CD4-positive, alpha-beta T cell (primary cell): ENCODE results near the gene RAB31. TPM values are rescaled to one million over a fixed set of nuclear protein-coding genes. Genes with fewer than 3 reads are reported as not detected.

Experiments
- ATAC-seq: fragments of 200-7000 bp; cut with Tn5 transposase; one replicate; pipeline ENCODE4 v1.10.0; 2022; ENCODE audit warnings: mild to moderate bottlenecking; ENCODE audit not compliant: poor library complexity
- CTCF ChIA-PET: fragments of 350-600 bp; sonication (Branson Sonifier 250); formaldehyde crosslinking; loops from one replicate; lab custom pipeline; 2021; ENCODE audit warnings: antibody characterized with exemption, inconsistent platforms; lab: Charles Lee
- POLR2A ChIA-PET: fragments of 350-600 bp; sonication (Branson Sonifier 250); formaldehyde crosslinking; loops from one replicate; lab custom pipeline; 2021; ENCODE audit warnings: antibody characterized with exemption, inconsistent platforms; lab: Charles Lee
- DNase-seq, 14 experiments: peaks; one replicate each; pipeline ENCODE4 v3.0.0-alpha.2; 2013 to 2020; ENCODE audit warnings: mixed read lengths in 2 of 14
- H3K27ac ChIP-seq, 2 donors: one replicate each; pipeline versions ENCODE4 v1.5.1 to v1.7.0; 2013; ENCODE audit warnings: low read length in 2 of 2, low read depth in 1 of 2, mild to moderate bottlenecking in 1 of 2
- H3K27me3 ChIP-seq, 2 experiments: 1 replicate in 1 of 2; 2 replicates in 1 of 2; pipeline versions ENCODE4 v1.6.1 to v1.7.0; 2013; ENCODE audit warnings: low read length in 2 of 2, control low read depth in 1 of 2, mild to moderate bottlenecking in 1 of 2, moderate library complexity in 1 of 2; ENCODE audit not compliant: insufficient read depth in 2 of 2, control insufficient read depth in 1 of 2
- H3K36me3 ChIP-seq: one replicate; pipeline ENCODE4 v1.6.1; 2013; ENCODE audit warnings: low read length, control low read depth; ENCODE audit not compliant: insufficient read depth
- H3K4me1 ChIP-seq: one replicate; pipeline ENCODE4 v1.6.1; 2013; ENCODE audit warnings: low read length, control low read depth; ENCODE audit not compliant: insufficient read depth
- H3K4me3 ChIP-seq: one replicate; pipeline ENCODE4 v1.5.1; 2013; ENCODE audit warnings: mild to moderate bottlenecking, low read length, moderate library complexity
- H3K9me3 ChIP-seq, 2 experiments: 1 replicate in 1 of 2; 2 replicates in 1 of 2; pipeline versions ENCODE4 v1.6.1 to v1.7.0; 2013; ENCODE audit warnings: low read length in 2 of 2, mild to moderate bottlenecking in 2 of 2, control low read depth in 1 of 2, moderate library complexity in 1 of 2; ENCODE audit not compliant: control insufficient read depth in 1 of 2, insufficient read depth in 1 of 2
- H3K27ac Mint-ChIP-seq: one replicate; pipeline ENCODE4 v1.8.0; 2020; ENCODE audit warnings: mixed read lengths
- H3K27me3 Mint-ChIP-seq: one replicate; pipeline ENCODE4 v1.8.0; 2021; ENCODE audit warnings: mixed read lengths
- H3K36me3 Mint-ChIP-seq: one replicate; pipeline ENCODE4 v1.8.0; 2021; ENCODE audit warnings: low read depth, mixed read lengths
- H3K4me1 Mint-ChIP-seq: one replicate; pipeline ENCODE4 v1.8.0; 2021; ENCODE audit warnings: low read depth, mixed read lengths
- H3K4me3 Mint-ChIP-seq: one replicate; pipeline ENCODE4 v1.8.0; 2020; ENCODE audit warnings: mild to moderate bottlenecking, mixed read lengths
- H3K9me3 Mint-ChIP-seq: one replicate; pipeline ENCODE4 v1.8.0; 2020; ENCODE audit warnings: mixed read lengths
- CTCF ChIP-seq: fragments of 200-600 bp; IDR thresholded peaks from one replicate; pipeline ENCODE4 v1.8.0; 2022; ENCODE audit warnings: antibody characterized with exemption, mild to moderate bottlenecking
- intact Hi-C, 2 experiments: fragments of 100-400 bp; cut with DNase I in 1 of 2; cut with micrococcal nuclease in 1 of 2; formaldehyde crosslinking; loops; one replicate each; pipeline versions ENCODE4 v1.15.1 to v1.9.0; 2023 to 2025; cut with DNase I, micrococcal nuclease
- total RNA-seq, 174 experiments: library from RNA in 2 of 174; stranded (reverse) in 2 of 174; gene quantifications; one replicate each; pipeline ENCODE4 v1.2.3 and lab custom pipeline; 2021 to 2026

Gene RAB31
- total RNA-seq, 2 experiments from 2014 or later: 1.1 to 1.3 TPM

- H3K4me1 ChIP-seq: no peaks in the 10 kb centered on the region
- H3K4me3 ChIP-seq: no peak overlapping the region
- POLR2A ChIA-PET: no interaction called here
- H3K9me3 ChIP-seq: no peaks in the 10 kb centered on the region
- ATAC-seq (no peak), DNase-seq (peak in 2 of 14 experiments; percentile 39 to 67)
- no peak for TF ChIP-seq CTCF
- no peak overlapping the region for H3K27ac Mint-ChIP-seq
- H3K27me3 ChIP-seq: peaks cover 5 to 20% of the 10 kb centered on the region in 2 experiments
- H3K4me1 Mint-ChIP-seq: no peaks in the 10 kb centered on the region
- H3K36me3 Mint-ChIP-seq: no peaks in the 10 kb centered on the region
- H3K27me3 Mint-ChIP-seq: peaks cover 25% of the 10 kb centered on the region
- intact Hi-C loops: loop anchor here in 1 of 2 experiments (10.0 kb wide), 1 partner anchor 1255 kb away; no protein-coding TSS in a partner anchor
- no peak overlapping the region for H3K4me3 Mint-ChIP-seq
- H3K27ac ChIP-seq: no peak overlapping the region
- no peaks in the 10 kb centered on the region for H3K9me3 Mint-ChIP-seq
- no peaks in the 10 kb centered on the region for H3K36me3 ChIP-seq
- CTCF ChIA-PET: no interaction called here
Measured at GRCh38 chr18:9849407-9850283, 141.5 kb downstream of the RAB31 start.

- H3K9me3 ChIP-seq: no peaks in the 10 kb centered on the region
- Mint-ChIP-seq H3K27me3 (peaks cover 25% of the 10 kb centered on the region), H3K4me1 (no peaks in the 10 kb centered on the region), H3K4me3 (no peak overlapping the region), H3K9me3 (no peaks in the 10 kb centered on the region), H3K36me3 (no peaks in the 10 kb centered on the region), H3K27ac (no peak overlapping the region)
- POLR2A ChIA-PET: no interaction called here
- no peak for TF ChIP-seq CTCF
- intact Hi-C loops: no loop called here
- CTCF ChIA-PET: no interaction called here
- ATAC-seq: no peak
- H3K27ac ChIP-seq: no peak overlapping the region
- no peaks in the 10 kb centered on the region for H3K4me1 ChIP-seq
- H3K27me3 ChIP-seq: peaks cover 5 to 20% of the 10 kb centered on the region in 2 experiments
- H3K36me3 ChIP-seq: no peaks in the 10 kb centered on the region
- no peak overlapping the region for H3K4me3 ChIP-seq
- DNase-seq: no peak
Measured at GRCh38 chr18:9850309-9850708, 142.2 kb downstream of the RAB31 start.

- no peak for TF ChIP-seq CTCF
- Histone ChIP-seq H3K27me3 (peaks cover 5 to 20% of the 10 kb centered on the region in 2 experiments), H3K4me1 (no peaks in the 10 kb centered on the region), H3K9me3 (no peaks in the 10 kb centered on the region), H3K36me3 (no peaks in the 10 kb centered on the region), H3K4me3 (no peak overlapping the region), H3K27ac (no peak overlapping the region)
- Mint-ChIP-seq H3K4me1 (no peaks in the 10 kb centered on the region), H3K4me3 (no peak overlapping the region), H3K27ac (no peak overlapping the region), H3K36me3 (no peaks in the 10 kb centered on the region), H3K27me3 (peaks cover 25% of the 10 kb centered on the region), H3K9me3 (no peaks in the 10 kb centered on the region)
- intact Hi-C loops: no loop called here
- DNase-seq (peak in 2 of 14 experiments; percentile 21 to 27), ATAC-seq (no peak)
- ChIA-PET CTCF (no interaction called here), POLR2A (no interaction called here)
Measured at GRCh38 chr18:9851511-9851910, 143.4 kb downstream of the RAB31 start.
